ENCODE measurements around the gene ACIN1. TPM values are rescaled to one million over a fixed set of nuclear protein-coding genes. Genes with fewer than 3 reads are reported as not detected.

ACIN1 gene
- total and polyA plus RNA-seq, 2 experiments from 2014 or later, result 76.1 to 172 TPM

DNA sequence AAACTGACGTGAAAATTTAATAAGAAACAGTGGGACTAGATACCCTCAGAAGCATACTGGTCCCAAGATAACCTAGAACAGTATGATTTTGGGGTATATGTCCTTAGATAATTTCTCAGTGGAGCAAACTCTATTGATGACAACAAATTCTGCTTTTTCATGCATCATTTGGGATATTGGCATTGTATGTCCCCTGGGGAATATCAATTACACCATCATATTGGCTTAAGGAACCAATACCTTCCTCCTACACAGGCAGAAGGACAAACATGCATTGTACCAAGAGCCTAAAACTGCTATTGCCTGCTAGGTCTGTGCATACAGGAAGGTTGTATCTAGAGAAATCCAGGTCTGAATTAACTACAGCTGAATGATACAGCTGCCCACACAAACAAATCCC is 20.0 kb downstream of the ACIN1 start (continued):
- TF ChIP-seq ZNF462 (CRISPR knock-in tag; IDR thresholded peaks at IDR 0.05) (no peak), JUNB (IDR thresholded peaks at IDR 0.05; ENCODE audit: unreplicated experiment) (no peak), EZH2 (IDR thresholded peaks at IDR 0.05; ENCODE audit: low read depth, unreplicated experiment) (no peak), ZNF331 (CRISPR knock-in tag; IDR thresholded peaks at IDR 0.05; ENCODE audit: low read depth) (no peak), POLR2AphosphoS5 (IDR thresholded peaks at IDR 0.05; ENCODE audit: low read depth) (no peak), ZNF114 (CRISPR knock-in tag; IDR thresholded peaks at IDR 0.05) (no peak), EZH2phosphoT487 (IDR thresholded peaks at IDR 0.05; ENCODE audit: unreplicated experiment) (no peak)

DNA sequence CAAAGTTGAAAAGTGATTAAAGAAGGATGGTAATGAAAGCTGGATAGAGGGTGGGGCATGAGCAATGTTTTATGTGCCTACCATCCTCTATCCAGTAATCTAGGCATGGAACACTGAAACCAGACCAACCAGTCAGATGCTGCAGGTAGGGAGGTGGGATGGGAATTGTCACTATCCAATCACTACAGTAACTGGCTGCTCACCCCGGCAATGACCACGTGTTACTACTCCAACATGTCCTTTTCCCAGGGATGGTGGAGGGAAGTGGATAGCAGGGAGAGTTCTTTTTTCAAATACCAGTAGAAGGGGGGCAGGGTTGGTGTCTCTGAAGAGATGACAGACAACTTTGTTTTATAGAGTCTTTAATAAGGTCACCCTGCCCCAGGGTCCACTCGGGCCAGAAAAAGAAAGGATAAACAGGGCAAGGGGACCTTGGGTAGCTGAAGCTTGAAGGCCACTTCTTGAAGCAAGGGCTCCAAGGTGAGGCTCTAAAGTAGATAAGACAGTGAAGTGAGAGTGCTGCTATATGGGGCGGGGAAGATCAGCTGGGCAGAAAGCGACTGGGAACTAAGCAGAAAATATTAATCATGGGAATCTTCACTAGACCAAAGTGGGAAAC is 22.9 kb downstream of the ACIN1 start:
- DNase-seq (ENCODE audit: low spot score) (peak; percentile 62), ATAC-seq (peak; percentile 43)
- Mint-ChIP-seq H3K9me3 (no peaks in the 10 kb centered on the region), H3K4me3 (peak overlapping the region; percentile 91), H3K36me3 (ENCODE audit: low read depth) (peaks cover 82% of the 10 kb centered on the region), H3K4me1 (peaks cover 42% of the 10 kb centered on the region), H3K27ac (peak overlapping the region; percentile 98), H3K27me3 (ENCODE audit: insufficient read depth, low read depth, poor library complexity) (peaks cover 7% of the 10 kb centered on the region)
- Histone ChIP-seq H3K79me2 (replicated peaks; ENCODE audit: insufficient read depth) (peaks cover 63% of the 10 kb centered on the region), H3K36me3 (ENCODE audit: insufficient read depth) (peaks cover 39% of the 10 kb centered on the region), H4K20me1 (replicated peaks; ENCODE audit: insufficient read depth) (peaks cover 16% of the 10 kb centered on the region), H3K4me3 (peak overlapping the region; percentile 83), H3K4me2 (peak overlapping the region; percentile 85), H3K27ac (ENCODE audit: low read depth) (peak overlapping the region; percentile 89), H3K4me1 (ENCODE audit: insufficient read depth) (peaks cover 32% of the 10 kb centered on the region), H3K27me3 (ENCODE audit: insufficient read depth) (no peaks in the 10 kb centered on the region), H2AFZ (no peak overlapping the region), H3F3A (replicated peaks; ENCODE audit: low read depth) (peaks cover 38% of the 10 kb centered on the region), H3K9me2 (ENCODE audit: insufficient read depth) (no peaks in the 10 kb centered on the region)
- TF ChIP-seq POLR2AphosphoS5 (IDR thresholded peaks at IDR 0.05; ENCODE audit: low read depth), result no peak
- TF ChIP-seq REST (IDR thresholded peaks at IDR 0.05; ENCODE audit: unreplicated experiment), result no peak
- no peak for TF ChIP-seq EZH2 (IDR thresholded peaks at IDR 0.05; ENCODE audit: low read depth, unreplicated experiment)
- TF ChIP-seq CREB1 (CRISPR knock-in tag; IDR thresholded peaks at IDR 0.05; ENCODE audit: low read depth), result no peak
- no peak for TF ChIP-seq STAT1 (IDR thresholded peaks at IDR 0.05; ENCODE audit: unreplicated experiment)
- no peak for TF ChIP-seq ZNF114 (CRISPR knock-in tag; IDR thresholded peaks at IDR 0.05)
- TF ChIP-seq, protein P1, sequence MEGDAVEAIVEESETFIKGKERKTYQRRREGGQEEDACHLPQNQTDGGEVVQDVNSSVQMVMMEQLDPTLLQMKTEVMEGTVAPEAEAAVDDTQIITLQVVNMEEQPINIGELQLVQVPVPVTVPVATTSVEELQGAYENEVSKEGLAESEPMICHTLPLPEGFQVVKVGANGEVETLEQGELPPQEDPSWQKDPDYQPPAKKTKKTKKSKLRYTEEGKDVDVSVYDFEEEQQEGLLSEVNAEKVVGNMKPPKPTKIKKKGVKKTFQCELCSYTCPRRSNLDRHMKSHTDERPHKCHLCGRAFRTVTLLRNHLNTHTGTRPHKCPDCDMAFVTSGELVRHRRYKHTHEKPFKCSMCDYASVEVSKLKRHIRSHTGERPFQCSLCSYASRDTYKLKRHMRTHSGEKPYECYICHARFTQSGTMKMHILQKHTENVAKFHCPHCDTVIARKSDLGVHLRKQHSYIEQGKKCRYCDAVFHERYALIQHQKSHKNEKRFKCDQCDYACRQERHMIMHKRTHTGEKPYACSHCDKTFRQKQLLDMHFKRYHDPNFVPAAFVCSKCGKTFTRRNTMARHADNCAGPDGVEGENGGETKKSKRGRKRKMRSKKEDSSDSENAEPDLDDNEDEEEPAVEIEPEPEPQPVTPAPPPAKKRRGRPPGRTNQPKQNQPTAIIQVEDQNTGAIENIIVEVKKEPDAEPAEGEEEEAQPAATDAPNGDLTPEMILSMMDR (conservative IDR thresholded peaks at IDR 0.05; ENCODE audit: low read depth in 2 of 2), result no peak

Measured in GM23338 (cell line).